GM18868 (cell line): ENCODE measurements around the gene SLC37A1.
A peak's percentile ranks its signal among the peaks of the same experiment; 100 is the strongest.

Experiments used
- ATAC-seq: cut with Tn5 transposase; IDR thresholded peaks from one replicate; pipeline ENCODE4 v1.9.1; 2021; ENCODE audit warnings: mild to moderate bottlenecking, moderate library complexity; ENCODE audit not compliant: unreplicated experiment

Gene SLC37A1

DNA sequence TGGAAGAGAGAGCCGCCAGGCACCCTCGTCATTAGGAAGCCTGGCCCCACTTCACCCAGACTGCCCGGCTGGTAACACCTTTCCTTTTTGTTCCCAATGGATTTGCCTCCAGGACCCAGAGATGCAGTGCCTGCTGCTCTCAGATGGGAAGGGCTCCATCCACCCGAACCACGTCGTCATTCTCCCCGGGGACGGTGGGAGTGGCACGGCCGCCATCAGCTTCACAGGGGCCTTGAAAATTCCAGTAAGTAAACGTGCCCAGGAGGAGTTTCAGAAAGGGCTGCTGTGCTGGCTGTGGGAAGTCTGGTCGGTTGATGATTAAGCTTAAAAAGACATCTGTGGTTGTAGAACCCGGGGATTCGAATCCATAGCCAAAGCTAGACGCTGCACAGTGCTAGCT is 45.2 kb downstream of the SLC37A1 start:
- no peak for ATAC-seq

DNA sequence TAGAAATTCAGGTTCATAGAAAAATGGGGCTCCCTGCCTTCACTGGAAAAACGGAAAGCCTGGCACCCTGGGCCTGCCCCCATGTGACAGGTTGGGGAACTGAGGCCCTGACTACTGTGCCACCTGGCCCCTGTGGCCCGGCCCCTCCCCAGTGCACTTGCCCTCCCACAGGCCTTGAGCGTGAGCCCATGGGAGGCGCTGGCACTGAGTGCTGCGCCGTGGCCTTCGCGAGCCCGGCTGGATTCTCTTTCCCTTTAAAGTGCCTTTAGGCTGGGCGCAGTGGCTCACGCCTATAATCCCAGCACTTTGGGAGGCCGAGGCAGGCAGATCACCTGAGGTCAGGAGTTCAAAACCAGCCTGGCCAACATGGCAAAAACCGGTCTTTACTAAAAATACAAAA is 45.7 kb downstream of the SLC37A1 start:
- no peak for ATAC-seq

DNA sequence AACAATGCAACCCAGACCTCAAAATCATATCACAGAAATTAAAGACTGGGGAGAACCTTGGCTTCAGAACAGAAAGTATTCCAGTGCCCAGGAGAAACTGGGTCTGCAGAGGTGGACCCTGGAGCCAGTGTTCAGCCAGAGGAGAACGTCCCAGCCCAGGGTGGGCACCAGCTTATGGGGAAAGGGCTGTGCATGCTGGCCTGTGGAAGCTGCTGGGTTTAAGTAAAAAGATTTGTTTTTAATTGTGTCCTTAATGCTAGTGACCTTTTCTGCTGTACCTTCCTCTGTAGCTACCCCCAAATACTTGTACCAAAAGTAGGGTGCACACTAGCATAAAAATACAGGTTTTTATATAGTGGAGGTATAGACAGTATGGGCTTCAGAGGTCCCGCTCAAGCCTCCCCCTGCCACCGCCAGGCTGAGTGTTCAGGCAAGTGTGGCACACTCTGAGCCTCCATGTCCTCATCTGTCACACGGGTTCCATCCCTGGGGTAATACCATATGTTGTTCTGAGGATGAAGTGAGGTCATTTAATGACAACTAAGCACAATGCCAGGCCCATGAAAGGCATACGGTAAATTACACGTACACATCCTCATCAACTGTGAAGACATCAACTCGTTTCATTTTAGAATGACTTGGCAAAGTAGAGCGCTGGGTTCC is 47.0 kb downstream of the SLC37A1 start:
- no peak for ATAC-seq

DNA sequence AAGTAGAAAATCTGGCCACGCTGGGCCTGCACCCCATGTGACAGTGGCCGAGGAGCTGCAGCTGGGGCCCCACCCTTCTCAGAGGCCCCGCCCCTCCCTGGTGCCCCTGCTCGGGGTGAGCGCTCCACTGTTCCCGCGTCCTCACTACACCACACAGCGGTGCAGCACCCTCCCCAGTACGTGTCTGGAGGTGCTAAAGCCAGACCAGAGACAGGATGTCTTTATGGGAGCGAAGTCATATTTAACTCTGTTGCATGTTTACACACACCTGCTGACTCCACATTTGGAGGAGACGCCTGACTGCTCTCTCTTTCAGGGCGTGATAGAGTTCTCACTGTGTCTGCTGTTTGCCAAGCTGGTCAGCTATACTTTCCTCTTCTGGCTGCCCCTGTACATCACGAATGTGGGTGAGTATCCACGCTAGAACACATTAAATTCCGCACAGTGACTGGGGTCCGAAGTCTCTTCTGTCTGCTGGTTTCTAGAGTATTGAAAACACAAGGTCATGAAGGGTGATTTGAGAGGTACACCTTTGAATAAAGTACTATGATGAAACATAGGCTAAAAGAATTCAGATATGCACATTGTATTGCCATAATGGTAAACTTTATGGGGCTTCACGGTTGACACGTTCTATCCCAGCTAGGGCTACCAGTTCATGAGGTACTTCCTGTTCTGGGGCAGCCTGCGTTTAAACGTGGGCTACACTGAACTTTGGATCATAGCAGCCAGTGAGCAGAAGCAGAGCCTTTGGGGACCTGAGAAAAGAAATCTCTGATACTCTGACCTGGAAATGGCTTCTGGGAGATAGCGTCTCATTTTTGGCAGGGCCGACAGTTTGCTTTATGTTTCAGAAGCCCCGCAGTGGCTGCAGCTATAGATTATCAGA is 48.4 kb downstream of the SLC37A1 start:
- peak; percentile 88 for ATAC-seq

DNA sequence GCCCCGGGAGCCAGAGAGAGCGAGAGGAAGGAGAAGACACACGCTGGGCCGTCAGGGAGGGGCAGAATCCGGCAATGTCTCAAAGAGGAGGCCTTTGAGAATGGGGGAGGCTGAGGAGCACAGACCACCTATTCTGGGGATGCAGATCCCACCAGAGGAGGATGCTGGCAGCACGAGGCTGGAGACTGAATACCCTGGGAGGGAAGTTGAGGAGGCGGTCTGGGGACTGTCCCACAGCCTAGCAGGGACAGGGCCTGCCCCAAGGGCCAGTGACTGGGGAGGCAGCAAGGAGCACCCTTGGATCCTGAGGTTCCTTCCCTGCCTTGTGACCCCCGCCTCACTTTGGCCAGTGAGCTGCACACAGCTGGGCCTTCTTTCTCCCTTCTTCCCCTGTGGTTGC is 49.2 kb downstream of the SLC37A1 start:
- ATAC-seq: no peak

DNA sequence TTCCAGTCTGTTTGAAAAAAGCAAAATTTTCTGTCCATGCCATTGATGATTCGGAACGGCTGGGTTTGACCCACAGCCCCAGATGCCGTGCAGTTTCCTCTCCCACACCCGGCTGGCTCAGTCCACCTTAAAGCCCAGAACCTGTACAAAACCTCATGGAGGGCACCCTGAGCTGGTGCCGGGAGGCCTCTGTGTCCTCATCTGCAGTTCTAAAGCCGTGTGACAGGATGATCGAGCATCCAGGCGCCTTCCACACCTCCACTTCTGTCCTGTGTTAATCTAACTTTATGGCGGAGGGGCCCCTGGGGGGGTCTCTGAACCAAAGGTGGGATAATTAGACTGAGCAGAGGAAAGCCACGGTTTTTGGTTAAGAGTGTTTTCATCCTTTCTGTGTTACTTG is 49.6 kb downstream of the SLC37A1 start:
- ATAC-seq: no peak

DNA sequence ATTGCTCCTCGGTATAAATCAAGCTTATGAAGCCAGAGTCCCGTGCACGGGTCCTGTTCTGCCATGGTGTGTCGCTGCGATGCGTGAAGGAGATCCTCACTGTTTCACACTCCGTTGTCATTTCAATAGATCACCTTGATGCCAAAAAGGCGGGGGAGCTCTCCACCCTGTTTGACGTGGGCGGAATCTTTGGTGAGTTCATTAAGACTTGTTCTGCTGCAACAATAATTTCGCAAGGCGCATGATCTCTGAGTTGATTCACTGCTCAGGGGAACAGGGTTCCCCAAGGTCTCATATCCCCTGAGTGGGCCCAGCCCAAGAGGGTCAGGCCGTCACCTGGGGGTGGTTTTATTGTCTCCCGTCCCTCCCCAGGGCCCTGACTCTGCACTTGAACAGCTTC is 50.0 kb downstream of the SLC37A1 start:
- no peak for ATAC-seq

DNA sequence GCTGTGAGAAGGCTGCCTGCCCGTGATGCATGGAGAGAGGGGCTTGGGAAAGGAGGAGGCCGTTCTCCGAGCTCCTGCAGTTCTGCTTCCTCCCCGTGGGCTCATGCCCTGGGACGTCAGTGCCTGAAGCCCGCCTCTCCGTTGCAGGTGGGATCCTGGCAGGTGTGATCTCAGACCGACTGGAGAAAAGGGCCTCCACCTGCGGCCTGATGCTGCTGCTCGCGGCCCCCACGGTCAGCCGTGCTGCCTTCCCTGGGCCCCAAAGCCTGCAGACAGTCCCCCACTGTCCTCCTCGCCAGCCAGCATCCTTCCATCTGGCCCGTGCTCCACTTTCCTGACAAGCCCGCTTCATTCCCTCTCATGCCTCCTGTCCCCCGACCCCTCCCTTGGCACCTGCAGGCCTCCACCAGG is 50.9 kb downstream of the SLC37A1 start:
- ATAC-seq: no peak

DNA sequence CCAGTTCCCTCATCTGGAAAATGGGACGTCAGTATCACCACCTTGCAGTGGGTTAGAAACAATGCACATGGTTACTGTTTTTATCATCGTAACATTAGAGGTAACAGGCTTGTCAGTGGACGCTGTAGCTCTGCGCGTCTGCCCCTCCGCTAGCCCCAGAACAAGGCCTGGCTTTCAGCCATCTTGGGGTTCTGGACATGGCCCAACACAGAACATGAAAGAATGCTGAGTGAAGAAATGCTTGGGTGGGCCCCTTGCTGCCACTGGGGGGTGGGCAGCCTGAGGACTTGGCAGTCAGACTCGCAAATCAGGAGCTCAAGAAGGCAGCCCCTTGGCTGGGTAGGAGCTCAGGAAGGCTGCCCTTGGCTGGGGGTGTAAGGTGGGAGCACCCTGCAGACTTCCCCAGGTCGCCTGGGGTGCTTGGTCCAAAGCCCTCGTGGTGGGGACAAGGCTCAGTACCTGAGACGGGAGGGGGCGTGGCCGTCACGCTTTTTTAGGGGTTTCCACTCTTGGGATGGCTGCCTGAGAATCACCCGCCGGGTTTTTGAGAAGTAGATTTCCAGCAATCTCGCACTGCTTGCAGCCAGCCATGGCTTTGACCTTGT is 51.7 kb downstream of the SLC37A1 start:
- no peak for ATAC-seq

DNA sequence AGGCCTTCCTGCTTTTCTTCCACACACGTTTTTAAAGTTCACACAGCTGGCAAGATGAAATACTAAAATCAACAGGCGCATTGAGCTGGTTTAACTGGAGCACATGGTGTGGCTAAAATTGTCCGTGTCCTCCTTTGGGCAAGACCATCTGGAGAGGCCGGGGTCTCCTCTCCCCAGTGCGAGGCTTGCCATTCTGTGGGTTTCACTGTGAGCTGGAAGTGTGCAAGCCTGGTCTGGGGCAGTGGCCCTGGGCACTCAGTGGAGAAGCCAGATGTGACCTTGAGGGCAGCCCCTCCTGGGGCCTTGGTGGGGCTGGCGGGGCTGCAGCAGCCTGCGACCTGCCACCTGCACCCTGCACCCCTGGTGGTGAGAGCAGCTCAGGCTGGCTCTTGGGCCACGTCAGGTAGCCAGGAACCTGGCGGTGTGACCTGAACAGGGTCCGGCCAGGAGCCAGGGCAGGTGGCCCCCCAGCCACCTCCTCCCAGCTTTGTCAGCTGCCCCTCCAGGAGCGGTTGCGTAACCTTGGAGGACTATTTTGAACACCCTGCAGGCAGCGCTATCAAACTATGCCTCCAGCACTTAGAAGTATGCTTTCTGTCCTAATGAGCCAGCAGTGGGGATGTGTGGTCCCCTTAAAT is 52.4 kb downstream of the SLC37A1 start:
- no peak for ATAC-seq

DNA sequence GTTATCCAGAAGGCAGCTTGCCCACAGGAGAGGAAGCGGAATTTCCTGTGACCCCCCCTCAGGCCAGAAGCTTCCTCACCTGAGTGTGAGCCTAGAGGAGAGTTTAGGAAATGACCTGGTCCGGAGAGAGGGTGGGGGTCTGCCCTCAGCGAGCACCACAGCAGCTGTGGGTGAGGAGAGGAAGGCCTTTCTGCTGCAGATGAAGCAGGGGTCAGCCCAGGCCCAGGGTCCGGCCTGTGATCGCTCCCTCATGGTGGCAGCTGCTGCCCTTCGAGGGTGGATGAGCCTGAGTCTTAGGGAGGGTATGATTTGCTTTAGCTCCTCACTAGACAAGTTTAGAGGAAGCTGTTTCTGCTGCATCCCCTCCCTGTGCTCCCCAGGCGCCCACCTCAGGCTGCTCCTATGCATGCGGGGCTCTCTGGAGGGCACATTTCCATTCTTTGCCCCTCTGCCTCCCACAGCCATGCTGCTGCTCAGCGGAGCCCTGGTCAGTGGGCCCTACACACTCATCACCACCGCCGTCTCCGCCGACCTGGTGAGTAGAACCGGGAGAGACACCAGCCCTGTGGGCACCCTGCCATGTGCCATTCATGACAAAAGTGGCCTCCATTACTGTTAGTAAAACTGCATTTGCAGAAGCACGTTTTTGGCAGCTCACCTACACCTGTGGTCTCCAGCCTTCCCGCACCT is 53.0 kb downstream of the SLC37A1 start:
- no peak for ATAC-seq

DNA sequence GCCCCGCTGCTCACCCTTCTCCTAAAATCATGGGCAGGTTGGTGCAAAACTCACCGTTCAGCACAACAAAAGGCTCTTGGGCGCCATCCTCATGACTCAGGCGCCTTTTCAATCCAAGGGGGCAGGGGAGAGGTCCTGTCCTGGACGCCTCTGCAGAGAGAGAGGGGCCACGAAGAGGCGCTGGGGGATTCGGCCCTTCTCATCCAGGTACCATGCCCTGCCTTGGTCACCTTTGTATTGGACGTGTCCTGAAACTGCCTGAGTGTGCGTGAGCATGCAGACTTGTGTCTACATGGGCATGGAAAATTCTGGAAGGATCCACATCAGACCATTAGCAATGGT is 53.5 kb downstream of the SLC37A1 start:
- no peak for ATAC-seq

DNA sequence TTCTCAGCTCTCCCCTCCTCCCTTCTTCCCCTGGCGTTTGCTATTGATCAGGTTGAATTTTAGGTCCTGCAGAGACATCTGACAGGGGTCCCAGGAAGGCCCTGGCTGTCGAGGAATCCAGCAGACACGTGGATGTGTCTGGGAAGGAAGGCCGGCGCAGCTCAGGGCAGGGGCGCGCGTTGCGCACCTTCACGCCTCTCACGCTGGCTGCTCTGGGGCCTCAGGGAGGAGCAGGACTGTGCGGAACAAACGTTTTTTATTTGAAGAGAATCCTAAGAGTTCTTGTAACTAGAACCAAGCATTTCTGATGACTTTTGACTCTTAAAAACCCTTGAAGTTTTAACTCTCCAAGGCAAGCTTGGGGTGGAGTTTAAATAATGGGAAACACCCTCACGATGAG is 54.2 kb downstream of the SLC37A1 start:
- no peak for ATAC-seq

DNA sequence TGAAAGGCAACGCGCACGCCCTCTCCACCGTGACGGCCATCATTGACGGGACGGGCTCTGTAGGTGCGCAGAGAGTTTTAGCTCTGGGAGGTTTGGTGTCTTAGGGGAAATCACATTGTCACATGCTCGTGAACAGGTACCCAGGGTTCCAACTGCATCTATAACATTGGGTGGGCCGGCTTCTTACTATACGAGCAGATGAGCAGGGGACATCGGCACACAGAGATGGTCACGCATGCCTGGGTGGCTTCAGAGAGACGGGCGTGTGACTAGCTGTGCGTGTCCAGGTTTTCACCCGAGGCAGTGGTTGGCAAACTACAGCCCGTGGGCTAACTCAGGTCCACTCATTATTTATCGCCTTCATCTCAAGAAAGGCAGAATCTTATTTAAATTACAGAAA is 54.7 kb downstream of the SLC37A1 start:
- no peak for ATAC-seq

DNA sequence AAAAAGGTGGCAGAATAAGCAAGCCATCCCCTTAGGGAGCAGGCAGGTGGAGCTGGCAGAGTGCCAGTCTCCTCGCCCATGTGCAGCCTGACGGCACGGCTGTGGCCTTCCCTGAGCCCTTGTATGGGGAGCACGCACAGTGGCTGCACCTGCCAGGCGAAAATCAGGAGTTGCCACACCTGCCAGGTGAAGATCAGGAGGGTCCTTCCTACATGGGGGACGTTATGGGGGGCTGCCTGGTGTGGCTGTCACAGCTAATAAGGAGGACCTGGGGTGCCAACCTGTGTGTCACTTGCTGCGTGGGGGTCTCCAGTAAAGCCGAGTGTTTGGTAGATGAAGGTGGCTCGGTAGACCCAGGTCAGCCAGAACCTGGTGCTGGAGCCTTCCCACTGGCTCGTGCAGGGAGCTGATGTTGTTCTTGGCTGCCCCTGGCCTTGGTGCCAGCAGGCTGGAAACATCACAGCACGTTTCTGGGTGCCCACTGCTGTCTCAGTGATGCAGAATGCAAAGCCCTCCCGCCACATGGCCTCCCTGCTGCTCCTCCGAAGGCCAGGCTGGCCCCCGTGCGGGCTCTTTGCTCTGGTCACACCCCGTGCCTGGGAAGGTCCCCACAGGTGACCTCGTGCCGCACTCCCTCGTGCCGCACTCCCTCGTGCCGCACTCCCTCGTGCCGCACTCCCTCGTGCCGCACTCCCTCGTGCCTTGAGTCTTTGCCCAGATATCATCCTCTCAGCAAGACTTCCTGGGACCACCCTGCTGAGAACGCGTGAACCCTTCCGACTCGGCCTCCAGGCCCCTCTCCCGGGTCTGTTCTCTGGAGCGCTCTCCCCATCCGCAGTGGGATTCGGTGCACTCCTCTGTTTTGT is 55.4 kb downstream of the SLC37A1 start:
- no peak for ATAC-seq

DNA sequence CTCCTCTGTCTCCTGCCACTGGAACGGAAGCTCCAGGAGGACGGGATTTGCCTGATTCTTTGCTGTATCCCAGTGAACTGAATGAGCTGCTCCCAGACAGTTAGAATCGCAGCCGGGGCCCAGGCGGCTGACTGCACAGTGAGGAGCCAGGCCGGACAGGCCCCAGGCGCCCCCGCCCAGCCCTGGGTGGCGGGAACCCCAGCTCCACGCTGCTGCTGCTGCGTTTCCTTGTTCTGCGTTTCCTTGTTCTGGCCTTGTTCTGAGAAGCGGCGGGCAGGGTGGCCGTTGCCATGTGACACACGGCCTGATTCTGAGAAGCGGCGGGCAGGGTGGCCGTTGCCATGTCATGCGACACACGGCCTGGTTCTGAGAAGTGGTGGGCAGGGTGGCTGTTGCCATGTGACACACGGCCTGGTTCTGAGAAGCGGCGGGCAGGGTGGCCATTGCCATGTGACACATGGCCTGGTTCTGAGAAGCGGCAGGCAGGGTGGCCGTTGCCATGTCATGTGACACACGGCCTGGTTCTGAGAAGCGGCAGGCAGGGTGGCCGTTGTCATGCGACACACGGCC is 56.2 kb downstream of the SLC37A1 start:
- no peak for ATAC-seq

DNA sequence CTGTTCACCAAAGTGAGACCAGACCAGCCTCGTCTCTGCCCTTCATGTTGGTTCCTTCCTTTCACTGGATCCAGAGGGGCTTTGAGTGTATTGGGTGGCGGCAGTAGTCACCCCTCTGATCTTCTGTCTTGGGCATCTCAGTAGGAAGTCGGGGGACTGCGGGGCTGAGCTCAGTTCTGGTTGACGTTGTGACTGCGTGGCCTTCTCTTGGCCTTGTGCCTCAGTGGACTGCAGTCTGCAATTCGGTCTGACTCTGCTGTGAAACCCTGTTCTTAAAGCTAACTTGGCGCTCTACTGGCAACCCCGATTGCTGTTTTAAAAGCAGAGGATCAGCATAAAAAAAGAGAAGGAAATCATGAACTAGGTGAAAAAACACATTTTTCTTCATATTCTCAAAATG is 56.7 kb downstream of the SLC37A1 start:
- ATAC-seq: no peak

DNA sequence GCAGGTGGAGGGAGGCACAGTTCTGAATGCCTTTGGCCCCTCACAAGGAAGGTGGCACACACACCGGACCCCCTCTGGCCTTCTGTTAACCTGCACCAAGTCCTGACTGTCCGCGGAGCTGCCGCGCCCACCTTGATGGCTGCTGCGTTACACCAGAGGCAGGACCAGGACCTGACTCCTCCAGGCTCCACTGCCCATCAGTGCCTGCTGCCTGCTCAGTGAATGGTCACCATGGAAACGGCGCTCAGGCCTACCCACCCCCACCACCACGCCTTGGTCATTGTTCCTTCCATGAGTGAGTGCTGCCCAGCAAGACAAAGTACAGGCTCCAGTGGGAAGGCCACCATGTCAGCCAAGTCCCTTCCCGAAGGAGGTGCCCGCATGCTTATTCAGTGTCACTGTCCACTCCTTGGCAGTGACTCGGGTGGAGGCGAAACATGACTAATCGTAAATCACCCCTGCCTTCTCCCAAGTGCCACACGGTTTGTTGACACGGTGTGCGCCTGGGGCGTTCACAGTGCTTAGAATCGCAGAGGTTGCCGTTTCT is 57.3 kb downstream of the SLC37A1 start:
- no peak for ATAC-seq

DNA sequence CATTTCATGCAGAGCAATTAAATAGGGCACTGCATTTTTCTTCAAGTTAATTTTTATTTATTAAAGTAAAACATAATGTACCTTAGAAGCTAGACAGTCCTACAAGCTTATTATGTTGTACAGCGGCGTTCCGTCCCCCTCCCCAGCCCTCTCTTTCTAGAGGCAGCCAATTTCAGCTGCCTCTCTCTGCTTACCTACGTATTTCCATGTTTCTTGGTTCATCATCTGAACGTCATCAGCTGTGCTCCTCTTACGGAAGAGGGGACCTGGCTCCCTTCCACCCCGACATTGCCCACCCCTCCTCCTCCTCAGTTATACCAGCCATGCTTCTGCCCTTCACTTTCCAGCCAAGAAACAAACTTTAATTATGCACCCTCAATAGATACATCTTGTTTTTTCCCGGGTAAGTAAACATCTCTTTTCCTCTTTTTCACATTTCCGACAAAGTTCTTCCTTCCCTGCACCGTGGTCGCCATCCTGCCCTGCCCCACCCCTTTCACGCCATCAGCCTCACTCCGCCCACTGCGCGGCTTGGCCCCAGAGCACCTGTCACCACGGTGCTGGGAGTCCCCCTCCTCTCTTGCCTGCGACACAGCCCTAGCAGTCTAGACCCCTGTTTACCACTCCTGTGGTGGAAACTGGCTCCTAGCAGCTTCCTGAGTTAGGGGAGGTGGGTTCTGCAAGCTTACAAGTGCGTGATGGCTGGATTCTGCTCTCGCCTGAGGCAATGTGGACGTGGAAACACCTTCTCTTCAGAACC is 57.9 kb downstream of the SLC37A1 start:
- ATAC-seq: no peak
